Omental fat pad (tissue), 4 donors: Measurements from ENCODE around the gene CLSTN1. TPM values are rescaled to one million over a fixed set of nuclear protein-coding genes. Genes with fewer than 3 reads are reported as not detected.
"Not testable (repeated sequence)": the region's sequence is repeated elsewhere in the genome, so short reads cannot be mapped to it uniquely, and the experiment has no call there.

ENCODE experiments used
- ATAC-seq: fragments of 150-250 bp; one replicate; pipeline ENCODE4 v1.9.1; 2016; ENCODE audit warnings: mild to moderate bottlenecking, moderate library complexity; ENCODE audit not compliant: low FRiP score
- DNase-seq: peaks from one replicate; pipeline ENCODE4 v3.0.0-alpha.2; 2019; ENCODE audit warnings: low spot score
- CTCF ChIP-seq, 3 donors: fragments of 450-650 bp; IDR thresholded peaks; one replicate each; pipeline ENCODE4 v1.5.1; 2016 to 2017; ENCODE audit warnings: antibody characterized with exemption in 3 of 3, mild to moderate bottlenecking in 3 of 3, moderate library complexity in 2 of 3
- total RNA-seq, 4 donors: library from RNA; depleted of rRNA; stranded (reverse); fragments of >200 nt; gene quantifications; one replicate each; pipeline ENCODE4 v1.1.0, GENCODE V29; 2016

Gene CLSTN1
- total RNA-seq, 4 donors from 2014 or later, result 28.3 to 41.0 (median 30.1) TPM

DNA sequence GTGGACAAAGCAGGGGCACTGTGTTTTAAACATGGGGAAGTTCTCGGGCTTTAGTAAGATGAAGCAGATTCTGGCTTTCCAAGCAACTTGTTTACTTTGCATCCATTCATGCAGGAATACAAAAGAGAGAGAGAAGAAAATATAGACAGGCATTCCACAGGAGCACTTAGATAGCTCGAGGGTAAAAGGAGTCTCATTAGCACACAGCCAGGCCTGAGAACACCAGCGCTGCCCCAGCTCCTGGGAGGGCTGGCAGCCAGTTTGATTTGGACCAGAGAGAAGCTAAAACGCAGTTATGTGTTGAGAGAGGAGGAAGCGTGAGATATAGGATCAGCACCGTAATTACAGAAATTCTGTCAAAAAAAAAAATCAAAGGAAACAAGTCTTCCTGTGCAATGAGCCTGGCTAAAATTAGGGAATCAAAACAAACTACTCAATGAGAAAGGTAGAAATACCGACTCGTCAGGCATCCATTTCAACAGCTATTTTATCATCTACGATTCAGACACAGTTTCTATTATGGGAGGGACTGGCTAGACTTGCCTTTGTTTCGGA lies 68.2 kb downstream of the CLSTN1 start:
- TF ChIP-seq CTCF (IDR thresholded peaks at IDR 0.05), result no peak
- no peak for DNase-seq
- ATAC-seq, result no peak

- DNase-seq (no peak), ATAC-seq (no peak)
- no peak for TF ChIP-seq CTCF (IDR thresholded peaks at IDR 0.05)
These were observed 70.6 kb downstream of the CLSTN1 start for GRCh38 chr1:9753121-9753531.

DNA sequence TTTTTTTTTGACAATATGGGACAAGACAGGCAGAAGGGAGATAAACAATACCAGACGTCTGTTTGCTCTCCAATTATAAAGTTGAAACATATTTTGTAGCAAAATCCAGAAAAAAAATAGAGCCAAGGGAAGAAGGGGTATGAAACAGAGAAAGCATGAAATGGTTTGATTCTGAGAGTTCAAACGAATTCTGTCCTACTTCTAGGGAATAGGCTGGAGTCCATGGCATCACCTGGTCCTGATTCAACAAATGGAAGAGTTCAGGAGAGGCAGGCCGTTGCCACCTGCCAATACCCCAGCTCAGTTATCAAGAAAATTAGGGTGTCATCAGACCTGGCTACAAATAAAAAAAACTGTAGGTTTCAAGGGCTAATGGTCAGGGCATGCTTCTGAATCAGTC lies 71.8 kb downstream of the CLSTN1 start:
- no peak for DNase-seq
- no peak for TF ChIP-seq CTCF (IDR thresholded peaks at IDR 0.05)
- no peak for ATAC-seq

GRCh38 chr1:9749361-9749760 lies 74.4 kb downstream of the CLSTN1 start:
- ATAC-seq, result no peak
- DNase-seq, result no peak
- TF ChIP-seq CTCF (IDR thresholded peaks at IDR 0.05), result no peak

GRCh38 chr1:9748391-9748790 lies 75.4 kb downstream of the CLSTN1 start:
- ATAC-seq, DNase-seq: not testable (repeated sequence)

DNA sequence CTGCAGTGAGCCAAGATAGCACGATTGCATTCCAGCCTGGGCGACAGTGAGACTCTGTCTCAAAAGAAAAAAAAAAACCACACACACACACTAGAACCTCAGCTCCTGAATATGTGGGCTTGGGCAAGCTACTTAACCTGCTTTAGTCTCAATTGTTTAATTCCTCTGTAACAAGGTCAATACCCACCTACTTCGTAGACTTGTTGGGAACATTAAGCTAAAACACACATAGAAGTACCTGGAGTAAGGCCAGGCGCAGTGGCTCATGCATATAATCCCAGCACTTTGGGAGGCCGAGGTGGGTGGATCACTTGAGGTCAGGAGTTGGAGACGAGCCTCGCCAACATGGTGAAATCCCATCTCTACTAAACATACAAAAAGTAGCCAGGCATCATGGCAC lies 77.1 kb downstream of the CLSTN1 start:
- no peak for TF ChIP-seq CTCF (IDR thresholded peaks at IDR 0.05)
- DNase-seq (no peak), ATAC-seq (no peak)

GRCh38 chr1:9746211-9746610 lies 77.6 kb downstream of the CLSTN1 start:
- TF ChIP-seq CTCF (IDR thresholded peaks at IDR 0.05), result no peak
- ATAC-seq, result no peak
- no peak for DNase-seq
